GM21529 (cell line): ENCODE data around the gene CACNB4.

Source experiments
- ATAC-seq: cut with Tn5 transposase; IDR thresholded peaks from one replicate; pipeline ENCODE4 v1.9.1; 2021; ENCODE audit not compliant: unreplicated experiment

The CACNB4 gene

GRCh38 chr2:151793123-151793522 is 305.7 kb downstream of the CACNB4 start:
- ATAC-seq = no peak

DNA sequence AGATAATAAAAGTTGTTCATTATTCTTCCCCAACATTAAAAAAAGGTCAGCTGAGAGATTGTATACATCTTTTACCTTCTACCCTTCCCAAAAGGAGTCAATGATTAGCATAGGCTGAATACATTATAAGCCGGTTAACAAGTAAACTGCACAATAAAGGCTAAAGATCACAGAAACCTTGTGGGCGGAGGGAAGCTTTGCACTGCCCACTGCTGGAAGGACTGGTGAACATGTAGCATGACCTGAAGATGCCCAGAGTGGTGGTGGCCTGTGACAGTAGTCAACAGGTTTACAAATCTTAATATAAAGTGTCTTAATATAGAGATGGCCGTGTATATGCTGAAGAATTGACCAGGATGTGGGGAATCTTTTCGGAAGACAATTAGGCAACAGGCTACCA is 306.3 kb downstream of the CACNB4 start:
- ATAC-seq = no peak

- no peak for ATAC-seq
Observed at GRCh38 chr2:151791545-151791944, 307.3 kb downstream of the CACNB4 start.

- no peak for ATAC-seq
Observed at GRCh38 chr2:151790689-151791088, 308.2 kb downstream of the CACNB4 start.

GRCh38 chr2:151789055-151789834 is 309.6 kb downstream of the CACNB4 start:
- ATAC-seq = no peak

GRCh38 chr2:151786483-151786882 is 312.4 kb downstream of the CACNB4 start:
- ATAC-seq = no peak

GRCh38 chr2:151786077-151786476 is 312.8 kb downstream of the CACNB4 start:
- ATAC-seq = no peak

DNA sequence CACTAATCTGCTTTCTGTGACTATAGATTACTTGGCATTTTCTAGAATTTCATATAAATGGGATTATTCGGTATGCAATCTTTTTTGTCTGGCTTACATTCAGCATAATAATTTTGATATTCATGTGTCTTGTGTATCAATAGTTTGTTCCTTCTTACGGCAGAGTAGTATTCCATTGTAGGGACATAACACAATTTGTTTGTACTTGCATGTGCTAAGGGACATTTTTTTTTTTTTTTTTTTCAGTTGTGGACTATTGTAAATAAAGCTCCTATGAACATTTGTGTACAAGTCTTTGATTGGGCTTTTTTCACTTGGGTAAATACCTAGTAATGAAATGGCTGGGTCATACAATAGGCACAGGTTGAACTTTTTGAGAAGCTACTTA is 315.7 kb downstream of the CACNB4 start:
- ATAC-seq = no peak
